Fibroblast of lung (primary cell): Measurements from ENCODE around the gene SLC16A10.

Experiments used
- EZH2 ChIP-seq: IDR thresholded peaks from 2 replicates; pipeline ENCODE4 v1.5.1; 2012; ENCODE audit warnings: low read length, control low read depth, mild to moderate bottlenecking; ENCODE audit errors: missing control alignments
- TF ChIP-seq, protein P1 (sequence below), 2 donors: IDR thresholded peaks in 1 of 2; conservative IDR thresholded peaks in 1 of 2; 1 replicate in 1 of 2; 2 replicates in 1 of 2; pipeline ENCODE4 v1.5.1; 2011 to 2012; ENCODE audit warnings: low read length in 2 of 2, control low read depth in 1 of 2, inconsistent platforms in 1 of 2, low read depth in 1 of 2, mild to moderate bottlenecking in 1 of 2

DNA sequence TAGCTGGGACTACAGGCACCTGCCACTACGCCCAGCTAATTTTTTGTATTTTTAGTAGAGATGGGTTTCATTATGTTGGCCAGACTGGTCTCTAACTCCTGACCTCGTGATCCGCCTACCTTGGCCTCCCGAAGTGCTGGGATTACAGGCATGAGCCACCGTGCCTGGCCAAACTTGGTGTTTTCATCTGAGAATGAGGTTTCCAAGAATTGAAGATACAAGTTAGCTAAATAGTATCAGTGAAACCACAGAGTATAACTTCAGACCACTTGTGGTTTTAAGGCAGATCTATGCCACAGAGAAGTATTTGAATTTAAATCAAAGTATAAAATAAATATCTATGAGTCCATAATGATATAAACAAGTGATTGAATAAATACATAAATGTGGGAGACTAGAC, 70.1 kb downstream of the SLC16A10 start:
- TF ChIP-seq EZH2, result no peak
- TF ChIP-seq, protein P1, sequence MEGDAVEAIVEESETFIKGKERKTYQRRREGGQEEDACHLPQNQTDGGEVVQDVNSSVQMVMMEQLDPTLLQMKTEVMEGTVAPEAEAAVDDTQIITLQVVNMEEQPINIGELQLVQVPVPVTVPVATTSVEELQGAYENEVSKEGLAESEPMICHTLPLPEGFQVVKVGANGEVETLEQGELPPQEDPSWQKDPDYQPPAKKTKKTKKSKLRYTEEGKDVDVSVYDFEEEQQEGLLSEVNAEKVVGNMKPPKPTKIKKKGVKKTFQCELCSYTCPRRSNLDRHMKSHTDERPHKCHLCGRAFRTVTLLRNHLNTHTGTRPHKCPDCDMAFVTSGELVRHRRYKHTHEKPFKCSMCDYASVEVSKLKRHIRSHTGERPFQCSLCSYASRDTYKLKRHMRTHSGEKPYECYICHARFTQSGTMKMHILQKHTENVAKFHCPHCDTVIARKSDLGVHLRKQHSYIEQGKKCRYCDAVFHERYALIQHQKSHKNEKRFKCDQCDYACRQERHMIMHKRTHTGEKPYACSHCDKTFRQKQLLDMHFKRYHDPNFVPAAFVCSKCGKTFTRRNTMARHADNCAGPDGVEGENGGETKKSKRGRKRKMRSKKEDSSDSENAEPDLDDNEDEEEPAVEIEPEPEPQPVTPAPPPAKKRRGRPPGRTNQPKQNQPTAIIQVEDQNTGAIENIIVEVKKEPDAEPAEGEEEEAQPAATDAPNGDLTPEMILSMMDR (conservative IDR thresholded peaks at IDR 0.05 in 1 of 2, IDR thresholded peaks at IDR 0.05 in 1 of 2; ENCODE audit: low read depth in 1 of 2, low read length in 2 of 2), result no peak
